BE2C (cell line): ENCODE data around the gene UAP1.

Source experiments
- DNase-seq: peaks from one replicate; pipeline ENCODE4 v3.0.0-alpha.2; 2020
- H3K27me3 ChIP-seq: fragments of 250-450 bp; sonication (Bioruptor Pico); 2 replicates; pipeline ENCODE4 v1.5.1; 2020; ENCODE audit warnings: mild to moderate bottlenecking
- H3K36me3 ChIP-seq: fragments of 250-450 bp; sonication (Bioruptor Pico); 2 replicates; pipeline ENCODE4 v1.5.1; 2020; ENCODE audit warnings: mild to moderate bottlenecking
- H3K4me1 ChIP-seq: fragments of 250-450 bp; sonication (Bioruptor Pico); 2 replicates; pipeline ENCODE4 v1.5.1; 2020
- H3K4me3 ChIP-seq: 2 replicates; pipeline ENCODE4 v1.5.1; 2011; ENCODE audit warnings: low read depth, low read length
- H3K9me3 ChIP-seq: fragments of 250-450 bp; sonication (Bioruptor Pico); 2 replicates; pipeline ENCODE4 v1.5.1; 2020
- CTCF ChIP-seq: IDR thresholded peaks from 2 replicates; pipeline ENCODE4 v1.5.1; 2012; ENCODE audit warnings: mild to moderate bottlenecking, low read depth, low read length

The UAP1 gene

GRCh38 chr1:162625679-162626078 lies 64.2 kb downstream of the UAP1 start:
- peaks cover 31% of the 10 kb centered on the region for H3K4me1 ChIP-seq
- no peak for TF ChIP-seq CTCF
- DNase-seq = no peak
- H3K9me3 ChIP-seq = no peaks in the 10 kb centered on the region
- no peaks in the 10 kb centered on the region for H3K36me3 ChIP-seq
- H3K27me3 ChIP-seq = no peaks in the 10 kb centered on the region
- H3K4me3 ChIP-seq = no peak overlapping the region

GRCh38 chr1:162626094-162626493 lies 64.6 kb downstream of the UAP1 start:
- Histone ChIP-seq H3K9me3 (no peaks in the 10 kb centered on the region), H3K36me3 (no peaks in the 10 kb centered on the region), H3K4me1 (peaks cover 34% of the 10 kb centered on the region), H3K4me3 (no peak overlapping the region), H3K27me3 (no peaks in the 10 kb centered on the region)
- no peak for DNase-seq
- no peak for TF ChIP-seq CTCF

GRCh38 chr1:162626761-162627160 lies 65.2 kb downstream of the UAP1 start:
- Histone ChIP-seq H3K36me3 (no peaks in the 10 kb centered on the region), H3K4me3 (no peak overlapping the region), H3K27me3 (no peaks in the 10 kb centered on the region), H3K9me3 (no peaks in the 10 kb centered on the region), H3K4me1 (peaks cover 37% of the 10 kb centered on the region)
- DNase-seq = no peak
- TF ChIP-seq CTCF = no peak

- TF ChIP-seq CTCF = peak; percentile 67
Observed at GRCh38 chr1:162627662-162628296, 66.3 kb downstream of the UAP1 start.

GRCh38 chr1:162629077-162629627 lies 67.6 kb downstream of the UAP1 start:
- Histone ChIP-seq H3K9me3 (no peaks in the 10 kb centered on the region), H3K4me1 (peaks cover 37% of the 10 kb centered on the region), H3K27me3 (no peaks in the 10 kb centered on the region), H3K36me3 (no peaks in the 10 kb centered on the region), H3K4me3 (no peak overlapping the region)
- no peak for TF ChIP-seq CTCF
- DNase-seq = no peak

More at GRCh38 chr1:162627662-162628296, 66.3 kb downstream of the UAP1 start:
- Histone ChIP-seq H3K4me1 (peaks cover 37% of the 10 kb centered on the region), H3K9me3 (no peaks in the 10 kb centered on the region), H3K27me3 (no peaks in the 10 kb centered on the region), H3K36me3 (no peaks in the 10 kb centered on the region), H3K4me3 (no peak overlapping the region)
- peak; percentile 43 for DNase-seq

GRCh38 chr1:162629651-162630050 lies 68.1 kb downstream of the UAP1 start:
- peaks cover 37% of the 10 kb centered on the region for H3K4me1 ChIP-seq
- no peak overlapping the region for H3K4me3 ChIP-seq
- no peaks in the 10 kb centered on the region for H3K36me3 ChIP-seq
- TF ChIP-seq CTCF = no peak
- no peak for DNase-seq
- H3K9me3 ChIP-seq = no peaks in the 10 kb centered on the region
- H3K27me3 ChIP-seq = no peaks in the 10 kb centered on the region
